ENCODE data around the gene PHF2. TPM values are rescaled to one million over a fixed set of nuclear protein-coding genes. Genes with fewer than 3 reads are reported as not detected.

PHF2 gene
- polyA plus RNA-seq, 1 experiment = 8.8 TPM

DNA sequence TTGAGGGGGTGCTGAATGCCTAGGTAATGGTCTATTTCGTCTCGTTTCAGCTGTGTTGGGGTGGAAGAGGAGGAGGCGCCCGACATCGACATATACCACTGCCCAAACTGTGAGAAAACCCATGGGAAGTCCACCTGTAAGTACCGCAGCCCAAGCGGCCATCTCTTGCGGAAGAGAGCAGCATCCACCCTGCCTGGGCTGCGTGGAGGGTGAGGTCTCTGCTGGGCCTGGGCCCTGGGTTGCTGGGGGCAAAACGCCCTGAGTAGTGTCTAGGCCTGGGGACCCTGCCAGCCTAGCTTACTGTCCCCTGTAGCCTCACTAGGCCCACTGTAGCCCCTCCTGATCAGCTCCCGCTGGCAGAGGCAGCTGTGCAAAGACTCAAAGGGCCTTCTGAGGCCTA, 53.5 kb downstream of the PHF2 start:
- Histone ChIP-seq H3K27me3 (ENCODE audit: control insufficient read depth, insufficient read depth, low read length) (no peaks in the 10 kb centered on the region), H3K4me3 (ENCODE audit: low read depth, low read length) (no peak overlapping the region), H3K27ac (ENCODE audit: low read depth, low read length) (no peak overlapping the region), H3K9me3 (ENCODE audit: control insufficient read depth, insufficient read depth, low read length) (peaks cover 3% of the 10 kb centered on the region; the same call in 1 of the 2 replicates)
- POLR2A ChIA-PET = no interaction called here
- DNase-seq (ENCODE audit: low read depth, low spot score) = no peak
- no peak for TF ChIP-seq CTCF (IDR thresholded peaks at IDR 0.05; ENCODE audit: low read depth, low read length)
- CTCF ChIA-PET = no interaction called here

DNA sequence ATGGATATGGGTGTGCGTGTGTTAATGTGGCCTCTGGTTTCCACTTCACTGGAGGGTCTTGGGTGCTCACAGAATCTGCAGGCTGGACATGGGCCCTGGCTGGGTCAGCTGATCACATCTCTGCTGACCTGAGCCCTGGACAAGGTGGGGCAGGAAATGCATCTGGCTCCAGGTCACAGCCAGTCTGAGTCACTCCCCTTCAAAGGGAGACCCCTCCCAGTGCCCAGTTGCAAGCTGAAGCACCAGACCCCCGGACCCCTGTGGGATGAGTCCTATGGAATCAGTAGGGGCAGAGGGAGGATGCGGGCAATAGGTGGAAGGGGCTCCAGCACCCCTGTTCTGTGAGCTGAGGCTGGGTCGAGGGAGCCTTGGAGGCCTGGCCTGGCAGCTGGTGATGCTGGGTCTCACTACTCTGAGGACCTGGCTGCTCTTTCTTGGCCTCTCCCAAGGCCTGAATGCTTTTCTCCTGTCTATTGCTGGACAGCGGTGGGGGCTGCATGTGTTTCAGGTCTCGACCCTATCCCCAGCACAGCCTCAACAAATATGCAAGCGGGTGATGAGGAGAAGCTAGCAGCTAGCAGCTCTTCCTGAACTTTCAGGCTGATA, 54.5 kb downstream of the PHF2 start:
- TF ChIP-seq CTCF (IDR thresholded peaks at IDR 0.05; ENCODE audit: low read depth, low read length) = no peak
- CTCF ChIA-PET = no interaction called here

DNA sequence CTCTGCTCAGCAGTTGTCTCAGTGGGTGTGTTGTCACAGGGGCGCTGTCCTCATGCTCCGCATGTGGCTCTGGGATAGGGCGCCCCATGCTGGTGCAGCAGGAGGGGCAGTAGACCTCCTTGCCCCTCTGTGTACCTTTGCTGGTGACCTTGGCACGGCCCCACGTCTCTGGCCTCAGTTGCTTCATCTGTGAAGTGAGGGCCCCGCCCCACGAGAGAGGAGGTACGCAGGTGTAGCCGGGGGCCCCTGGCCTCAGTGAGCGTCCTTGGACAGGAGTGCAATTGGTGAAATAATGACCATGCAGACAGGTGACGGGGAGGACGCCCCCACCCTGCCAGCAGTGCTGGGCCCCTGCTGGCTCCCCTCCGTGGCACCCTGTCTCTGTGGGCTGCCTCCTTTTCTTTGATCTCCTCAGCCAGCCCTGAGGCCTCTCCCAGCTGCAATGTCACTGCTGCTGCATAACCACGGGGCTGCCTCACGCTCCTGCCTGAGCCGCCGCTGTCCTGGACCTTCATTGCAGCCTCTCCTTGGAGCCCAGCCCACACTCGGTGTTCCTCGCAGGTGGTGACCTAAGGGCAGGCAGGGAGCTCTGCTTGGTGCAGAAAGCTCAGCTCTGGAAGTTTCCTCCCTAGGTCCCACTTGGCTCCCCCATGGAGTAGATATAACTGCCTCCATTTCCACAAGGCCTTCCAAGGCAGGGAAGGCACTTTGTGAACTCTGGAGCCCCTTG, 57.3 kb downstream of the PHF2 start:
- H3K9me3 ChIP-seq (ENCODE audit: control insufficient read depth, insufficient read depth, low read length) = peaks cover 5% of the 10 kb centered on the region
- no peak overlapping the region for H3K27ac ChIP-seq (ENCODE audit: low read depth, low read length)
- CTCF ChIA-PET = no interaction called here
- H3K4me3 ChIP-seq (ENCODE audit: low read depth, low read length) = no peak overlapping the region
- no peak for DNase-seq (ENCODE audit: low read depth, low spot score)
- no peaks in the 10 kb centered on the region for H3K27me3 ChIP-seq (ENCODE audit: control insufficient read depth, insufficient read depth, low read length)
- POLR2A ChIA-PET = no interaction called here
- no peak for TF ChIP-seq CTCF (IDR thresholded peaks at IDR 0.05; ENCODE audit: low read depth, low read length)

More for the DNA sequence above, 54.5 kb downstream of the PHF2 start:
- peaks cover 3% of the 10 kb centered on the region; the same call in 1 of the 2 replicates for H3K9me3 ChIP-seq (ENCODE audit: control insufficient read depth, insufficient read depth, low read length)
- no peaks in the 10 kb centered on the region for H3K27me3 ChIP-seq (ENCODE audit: control insufficient read depth, insufficient read depth, low read length)
- no peak overlapping the region for H3K27ac ChIP-seq (ENCODE audit: low read depth, low read length)
- DNase-seq (ENCODE audit: low read depth, low spot score) = no peak
- H3K4me3 ChIP-seq (ENCODE audit: low read depth, low read length) = no peak overlapping the region
- POLR2A ChIA-PET = no interaction called here

DNA sequence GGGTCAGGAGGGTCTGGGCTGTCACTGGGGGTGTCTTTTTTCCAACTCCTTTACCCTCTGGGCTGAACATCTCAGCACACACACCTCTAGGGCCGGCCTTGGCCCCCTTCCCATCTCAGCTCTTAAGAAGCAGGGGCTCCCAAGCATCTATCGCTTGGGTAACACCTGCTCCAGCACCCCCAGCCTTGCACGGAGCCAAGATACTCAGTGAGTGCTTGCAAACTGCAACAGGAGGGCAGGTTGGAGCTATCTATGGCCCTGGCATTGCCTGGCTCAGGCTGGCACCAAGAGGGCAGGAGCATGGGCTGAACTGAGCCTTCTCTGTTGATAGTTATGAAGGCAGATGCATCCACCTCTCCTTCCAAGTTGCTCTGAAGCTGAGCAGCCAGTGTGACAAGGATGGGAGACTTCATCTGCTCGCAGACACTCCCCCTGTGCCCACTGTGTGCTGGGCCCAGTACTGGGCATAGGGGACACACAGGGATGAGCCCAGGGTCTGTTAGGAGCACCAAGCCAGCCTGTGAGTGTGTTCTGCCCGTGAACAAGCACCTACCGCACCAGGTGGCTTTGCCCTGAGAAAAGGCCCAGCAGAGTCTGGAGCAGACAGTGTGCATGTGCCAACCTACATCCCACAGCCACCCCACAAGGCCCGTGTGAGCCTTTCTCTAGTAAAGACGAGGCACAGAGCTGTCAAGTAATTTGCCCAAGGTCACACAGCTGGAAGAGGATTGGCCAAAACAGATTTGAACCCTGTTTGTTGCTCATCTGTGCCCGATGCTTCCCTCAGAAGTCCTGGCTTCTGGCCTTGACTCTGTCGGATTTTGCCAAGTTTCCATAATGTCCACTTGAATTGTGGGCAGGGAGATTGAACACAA, 58.2 kb downstream of the PHF2 start:
- no peak for DNase-seq (ENCODE audit: low read depth, low spot score)
- Histone ChIP-seq H3K4me3 (ENCODE audit: low read depth, low read length) (no peak overlapping the region), H3K27ac (ENCODE audit: low read depth, low read length) (no peak overlapping the region), H3K27me3 (ENCODE audit: control insufficient read depth, insufficient read depth, low read length) (no peaks in the 10 kb centered on the region), H3K9me3 (ENCODE audit: control insufficient read depth, insufficient read depth, low read length) (peaks cover 5% of the 10 kb centered on the region)
- ChIA-PET CTCF (no interaction called here), POLR2A (no interaction called here)
- TF ChIP-seq CTCF (IDR thresholded peaks at IDR 0.05; ENCODE audit: low read depth, low read length) = no peak

All from AG04450 (cell line).